Panc1 (cell line): ENCODE measurements around the gene CALHM3. TPM values are rescaled to one million over a fixed set of nuclear protein-coding genes. Genes with fewer than 3 reads are reported as not detected.
A peak's percentile ranks its signal among the peaks of the same experiment; 100 is the strongest.

Source experiments
- ATAC-seq: fragments of 200-7000 bp; cut with Tn5 transposase; 2 replicates; pipeline ENCODE4 v1.9.1; 2020; ENCODE audit warnings: mild to moderate bottlenecking, moderate library complexity
- BruUV-seq: library from RNA; stranded (reverse); fragments of 400-500 nt; replicated peaks from 2 replicates; lab custom pipeline; 2021; lab: Mats Ljungman, UMichigan
- CTCF ChIA-PET: fragments of 300-600 bp; sonication (Branson Sonifier 250); formaldehyde crosslinking; loops from one replicate; lab custom pipeline; 2022; ENCODE audit warnings: antibody characterized with exemption; lab: Charles Lee
- POLR2A ChIA-PET: fragments of 300-600 bp; sonication (Branson Sonifier 250); formaldehyde crosslinking; loops from one replicate; lab custom pipeline; 2022; ENCODE audit warnings: antibody characterized with exemption; lab: Charles Lee
- DNase-seq: peaks from one replicate; pipeline ENCODE4 v3.0.0-alpha.2; 2010; ENCODE audit warnings: low read depth, low spot score
- H3K27ac ChIP-seq: 2 replicates; pipeline ENCODE4 v1.5.1; 2011; ENCODE audit warnings: mild to moderate bottlenecking, low read length, inconsistent platforms
- H3K27me3 ChIP-seq: fragments of 200-500 bp; sonication (Bioruptor generic); 2 replicates; pipeline ENCODE4 v1.6.0; 2014; ENCODE audit warnings: low read length, inconsistent platforms; ENCODE audit not compliant: control insufficient read depth, insufficient read depth
- H3K36me3 ChIP-seq: fragments of 200-500 bp; sonication (Bioruptor generic); 2 replicates; pipeline ENCODE4 v1.5.1; 2014; ENCODE audit warnings: inconsistent platforms, mild to moderate bottlenecking, low read length, moderate library complexity; ENCODE audit not compliant: control insufficient read depth, insufficient read depth
- H3K4me1 ChIP-seq: 2 replicates; pipeline ENCODE4 v1.5.1; 2011; ENCODE audit warnings: inconsistent platforms, mild to moderate bottlenecking, low read length, moderate library complexity; ENCODE audit not compliant: control insufficient read depth, insufficient read depth
- H3K4me3 ChIP-seq, 2 experiments: 2 replicates each; pipeline ENCODE4 v1.5.1; 2011 to 2012; ENCODE audit warnings: low read depth in 2 of 2, low read length in 2 of 2, mild to moderate bottlenecking in 2 of 2, inconsistent platforms in 1 of 2, moderate library complexity in 1 of 2
- H3K9me3 ChIP-seq: fragments of 200-500 bp; sonication (Bioruptor generic); 2 replicates; pipeline ENCODE4 v1.5.1; 2014; ENCODE audit warnings: low read depth, mild to moderate bottlenecking, inconsistent platforms, low read length, moderate library complexity; ENCODE audit not compliant: control insufficient read depth, insufficient read depth
- CTCF ChIP-seq: fragments of 450-650 bp; IDR thresholded peaks from 2 replicates; pipeline ENCODE4 v1.5.1; 2017; ENCODE audit warnings: mild to moderate bottlenecking
- POLR2AphosphoS5 ChIP-seq: IDR thresholded peaks from 2 replicates; pipeline ENCODE4 v1.6.1; 2012; ENCODE audit warnings: mild to moderate bottlenecking, low read depth, low read length, moderate library complexity
- REST ChIP-seq, 2 experiments: IDR thresholded peaks; 2 replicates each; pipeline ENCODE4 v1.6.1; 2011 to 2012; ENCODE audit warnings: low read depth in 2 of 2, control low read depth in 1 of 2, low read length in 1 of 2, mild to moderate bottlenecking in 1 of 2, moderate library complexity in 1 of 2; ENCODE audit not compliant: insufficient read depth in 1 of 2
- SIN3A ChIP-seq: IDR thresholded peaks from 2 replicates; pipeline ENCODE4 v1.6.1; 2012; ENCODE audit warnings: low read depth, mild to moderate bottlenecking, low read length, moderate library complexity, borderline replicate concordance; ENCODE audit not compliant: insufficient read depth
- TCF7L2 ChIP-seq: IDR thresholded peaks from 2 replicates; pipeline ENCODE4 v1.6.1; 2011; ENCODE audit warnings: mild to moderate bottlenecking, low read depth, low read length, inconsistent platforms
- in situ Hi-C: cut with HindIII; loops from 2 replicates; pipeline ENCODE4 v1.10.0; 2016; ENCODE audit warnings: low sequenced_read_pairs, low pct_unique_long_range_greater_than_20kb
- intact Hi-C: fragments of 100-400 bp; cut with micrococcal nuclease; formaldehyde crosslinking; loops from one replicate; pipeline ENCODE4 v1.10.0; 2022; ENCODE audit not compliant: unreplicated experiment
- total RNA-seq: library from RNA; stranded (reverse); gene quantifications from one replicate; pipeline ENCODE4 v1.2.1, GENCODE V29; 2021; ENCODE audit not compliant: unreplicated experiment

Gene CALHM3
- total RNA-seq, 1 experiment from 2014 or later, result not detected

GRCh38 chr10:103495321-103495720 lies 16.3 kb upstream of the CALHM3 start:
- no peak for TF ChIP-seq POLR2AphosphoS5
- TF ChIP-seq CTCF, result no peak
- no peak for TF ChIP-seq REST (IDR thresholded peaks at IDR 0.05; ENCODE audit: insufficient read depth in 1 of 2, low read depth in 2 of 2, low read length in 1 of 2)
- TF ChIP-seq TCF7L2, result no peak
- no peak for TF ChIP-seq SIN3A
- DNase-seq (no peak), ATAC-seq (no peak)
- peaks cover 8% of the 10 kb centered on the region; the same call in 1 of the 2 replicates for H3K4me1 ChIP-seq
- peaks cover 37% of the 10 kb centered on the region for H3K27me3 ChIP-seq
- ChIA-PET POLR2A (no interaction called here), CTCF (no interaction called here)
- no peaks in the 10 kb centered on the region for H3K36me3 ChIP-seq
- no TSS peak for BruUV-seq
- H3K9me3 ChIP-seq, result no peaks in the 10 kb centered on the region
- in situ Hi-C loops, result no loop called here
- no peak overlapping the region for H3K4me3 ChIP-seq
- intact Hi-C loops, result no loop called here
- no peak overlapping the region for H3K27ac ChIP-seq

- intact Hi-C loops, result no loop called here
- H3K9me3 ChIP-seq, result no peaks in the 10 kb centered on the region
- no peaks in the 10 kb centered on the region for H3K36me3 ChIP-seq
- BruUV-seq, result no TSS peak
- H3K27me3 ChIP-seq, result peaks cover 37% of the 10 kb centered on the region
- ATAC-seq (peak; percentile 25), DNase-seq (no peak)
- H3K4me1 ChIP-seq, result peaks cover 8% of the 10 kb centered on the region; the same call in 1 of the 2 replicates
- in situ Hi-C loops, result no loop called here
- TF ChIP-seq SIN3A (no peak), POLR2AphosphoS5 (no peak), CTCF (no peak), TCF7L2 (no peak), REST (IDR thresholded peaks at IDR 0.05; ENCODE audit: insufficient read depth in 1 of 2, low read depth in 2 of 2, low read length in 1 of 2) (no peak)
- ChIA-PET POLR2A (no interaction called here), CTCF (interaction anchor here (0.6 kb wide), 1 partner anchor 228 kb away, joined by 5 read pairs; no protein-coding TSS in a partner anchor)
- peak overlapping the region; percentile 26 to 39 for H3K4me3 ChIP-seq
- no peak overlapping the region for H3K27ac ChIP-seq
These were observed 15.2 kb upstream of the CALHM3 start for GRCh38 chr10:103493916-103494877.
